Stimulated activated CD8-positive, alpha-beta memory T cell treated with anti-CD3 and anti-CD28 coated beads, Interleukin-15, amount 100 ng/mL, for 4 hours (primary cell): ENCODE results near the gene ALDOC.
"Not testable (repeated sequence)": the region's sequence is repeated elsewhere in the genome, so short reads cannot be mapped to it uniquely, and the experiment has no call there.

Experiments used
- DNase-seq, 2 donors: peaks; one replicate each; pipeline ENCODE4 v3.0.0-alpha.2; 2020; ENCODE audit warnings: low read depth in 2 of 2

The ALDOC gene

GRCh38 chr17:28576758-28577465 is at the start of gene ALDOC:
Gene ALDOC, minus strand, starts transcription at chr17:28576895. Its CDS starts 1,363 bp downstream, at chr17:28575532.
- DNase-seq: peak; percentile 92 to 94

- no peak for DNase-seq
These were observed 47.5 kb upstream of the ALDOC start for GRCh38 chr17:28624148-28624547.

- DNase-seq: no peak
These were observed 47.0 kb upstream of the ALDOC start for GRCh38 chr17:28623696-28624095.

- no peak for DNase-seq
These were observed 45.5 kb upstream of the ALDOC start for GRCh38 chr17:28622186-28622585.

- DNase-seq: no peak
These were observed 43.3 kb upstream of the ALDOC start for GRCh38 chr17:28620010-28620409.

- no peak for DNase-seq
These were observed 41.8 kb upstream of the ALDOC start for GRCh38 chr17:28618464-28618863.

GRCh38 chr17:28616281-28616680 is 39.6 kb upstream of the ALDOC start:
- DNase-seq: no peak

GRCh38 chr17:28615260-28615940 is 38.7 kb upstream of the ALDOC start:
- DNase-seq: no peak

GRCh38 chr17:28613931-28614381 is 37.3 kb upstream of the ALDOC start, which contains the start of gene RSKR:
Gene RSKR, minus strand, starts transcription at chr17:28614185. Its CDS starts 24 bp downstream, at chr17:28614161.
- no peak for DNase-seq

GRCh38 chr17:28612936-28613872 is 36.5 kb upstream of the ALDOC start:
- DNase-seq: no peak

GRCh38 chr17:28612531-28612930 is 35.8 kb upstream of the ALDOC start:
- DNase-seq: no peak

GRCh38 chr17:28610376-28610775 is 33.7 kb upstream of the ALDOC start:
- DNase-seq: no peak

GRCh38 chr17:28604031-28604430 is 27.3 kb upstream of the ALDOC start:
- DNase-seq: not testable (repeated sequence)

GRCh38 chr17:28599311-28600184 is 22.9 kb upstream of the ALDOC start:
- DNase-seq: peak; percentile 35 to 45

- peak; percentile 82 to 86 for DNase-seq
These were observed 22.2 kb upstream of the ALDOC start, which contains the start of gene SPAG5 for GRCh38 chr17:28598799-28599310. Gene SPAG5, minus strand, starts transcription at chr17:28599025. Its CDS starts 79 bp downstream, at chr17:28598946.

GRCh38 chr17:28598389-28598788 is 21.7 kb upstream of the ALDOC start:
- DNase-seq: no peak

- DNase-seq: no peak
These were observed 21.1 kb upstream of the ALDOC start for GRCh38 chr17:28597606-28598383.

GRCh38 chr17:28592260-28592659 is 15.6 kb upstream of the ALDOC start:
- DNase-seq: no peak

- DNase-seq: no peak
These were observed 9.2 kb upstream of the ALDOC start for GRCh38 chr17:28585851-28586250.

- no peak for DNase-seq
These were observed 7.7 kb upstream of the ALDOC start for GRCh38 chr17:28584434-28584833.
